ENCODE measurements around the gene ERAP2. TPM values are rescaled to one million over a fixed set of nuclear protein-coding genes. Genes with fewer than 3 reads are reported as not detected.
A peak's percentile ranks its signal among the peaks of the same experiment; 100 is the strongest.

Gene ERAP2
- 29.3 and 35.6 TPM in 2 replicates for total RNA-seq (2014; rRNA removed; shearing (Covaris generic))
- total RNA-seq (2022), result 19.5 and 26.2 TPM in 2 replicates
- Bru-seq, nascent RNA, result percentile 70 among the genes with signal in this experiment
- percentile 69 among the genes with signal in this experiment for BruChase-seq, experiment 1, labeled RNA remaining after a 6-hour chase
- BruChase-seq, experiment 2, labeled RNA remaining after a 2-hour chase, result percentile 63 among the genes with signal in this experiment
- long read RNA-seq, full-length matches to known transcripts, result 52 of 78 reads
- long read RNA-seq, partial matches to known transcripts, result 9 of 78 reads
- long read RNA-seq, other reads (novel, unspliced or antisense), result 17 of 78 reads

DNA sequence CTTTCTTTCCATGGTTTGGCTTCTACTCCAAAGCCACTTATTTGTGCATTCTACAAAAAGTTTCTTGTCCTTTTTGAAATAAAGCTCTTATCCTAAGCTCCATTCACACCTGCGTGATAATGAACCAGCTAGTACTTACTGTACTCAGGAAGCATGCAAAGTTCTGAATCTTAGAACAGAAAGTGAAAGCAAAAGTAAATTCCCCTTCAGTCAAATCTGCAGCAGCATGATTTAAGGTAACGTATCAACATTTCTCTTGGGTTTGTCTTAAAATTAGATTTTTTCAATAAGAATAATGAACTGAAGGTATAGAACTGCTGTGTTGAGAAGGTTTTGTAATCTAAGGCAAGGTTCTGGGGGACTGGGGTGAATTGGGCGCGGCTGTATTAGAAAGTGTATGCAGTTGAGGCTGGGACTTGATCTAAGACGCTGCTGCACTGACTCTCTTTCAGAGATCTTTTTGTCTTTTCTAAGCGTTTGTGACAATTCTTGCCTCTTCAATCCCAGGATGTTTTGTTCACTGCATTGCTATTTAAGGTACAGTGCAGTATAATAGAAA is at the start of gene ERAP2:
Gene ERAP2, plus strand, starts transcription at position 209 of the 559 bp plus-strand sequence. CDS start 3,186 bp downstream, outside the sequence.
- no TSS peak for BruUV-seq (replicated peaks)
- CTCF ChIA-PET (ENCODE audit: unreplicated experiment), result interaction anchor here (1.0 to 2.2 kb wide), 3 partner anchors 7 to 290 kb away, joined by 3 to 7 read pairs (median 5); no protein-coding TSS in a partner anchor
- intact Hi-C loops (cut with micrococcal nuclease; ENCODE audit: unreplicated experiment), result loop anchor here (1.0 kb wide), 1 partner anchor 59 kb away; no protein-coding TSS in a partner anchor

GRCh38 chr5:96829297-96829696 is 47.0 kb upstream of the ERAP2 start:
- Histone ChIP-seq H3K9me3 (ENCODE audit: low read length) (no peaks in the 10 kb centered on the region), H3K79me2 (ENCODE audit: insufficient read depth, low read depth, low read length) (no peaks in the 10 kb centered on the region), H3K4me2 (ENCODE audit: low read length) (no peak overlapping the region), H3K27ac (ENCODE audit: low read depth, low read length, poor library complexity, severe bottlenecking) (no peak overlapping the region), H4K20me1 (ENCODE audit: insufficient read depth, low read length) (no peaks in the 10 kb centered on the region), H3K36me3 (ENCODE audit: insufficient read depth, low read length) (no peaks in the 10 kb centered on the region), H3K4me1 (ENCODE audit: insufficient read depth, low read length, poor library complexity, severe bottlenecking) (no peaks in the 10 kb centered on the region), H3K4me3 (ENCODE audit: low read depth, low read length, poor library complexity, severe bottlenecking) (no peak overlapping the region), H2AFZ (ENCODE audit: low read length) (no peak overlapping the region), H3K9me2 (ENCODE audit: insufficient read depth, low read length) (no peaks in the 10 kb centered on the region)
- BruUV-seq (replicated peaks), result no TSS peak
- DNase-seq (ENCODE audit: low spot score), result no peak
- POLR2A ChIA-PET, result interaction anchor here (0.6 to 1.1 kb wide), 2 partner anchors 9 to 81 kb away, joined by 3 to 4 read pairs; no protein-coding TSS in a partner anchor
- CTCF ChIA-PET (ENCODE audit: unreplicated experiment), result no interaction called here
- intact Hi-C loops (cut with micrococcal nuclease; ENCODE audit: unreplicated experiment), result no loop called here
- no peak for TF ChIP-seq EZH2phosphoT487 (IDR thresholded peaks at IDR 0.05; ENCODE audit: borderline replicate concordance, low read depth, low read length)

More for the DNA sequence above, at the start of gene ERAP2:
- Histone ChIP-seq H3K9me2 (ENCODE audit: insufficient read depth, low read length) (no peaks in the 10 kb centered on the region), H3K9me3 (ENCODE audit: low read length) (no peaks in the 10 kb centered on the region), H3K4me2 (ENCODE audit: low read length) (peak within 1 kb of the TSS; percentile 85), H3K27ac (ENCODE audit: low read depth, low read length, poor library complexity, severe bottlenecking) (peak within 1 kb of the TSS; percentile 64), H2AFZ (ENCODE audit: low read length) (peak within 1 kb of the TSS; percentile 91), H3K79me2 (ENCODE audit: insufficient read depth, low read depth, low read length) (peaks cover 18% of the 10 kb centered on the region), H3K4me3 (ENCODE audit: low read depth, low read length, poor library complexity, severe bottlenecking) (peak within 1 kb of the TSS; percentile 80), H3K4me1 (ENCODE audit: insufficient read depth, low read length, poor library complexity, severe bottlenecking) (peaks cover 69% of the 10 kb centered on the region), H3K36me3 (ENCODE audit: insufficient read depth, low read length) (peaks cover 18% of the 10 kb centered on the region), H4K20me1 (ENCODE audit: insufficient read depth, low read length) (no peaks in the 10 kb centered on the region)
- no peak for TF ChIP-seq CTCF (conservative IDR thresholded peaks at IDR 0.05; ENCODE audit: low read length)
- no peak for TF ChIP-seq EZH2phosphoT487 (IDR thresholded peaks at IDR 0.05; ENCODE audit: borderline replicate concordance, low read depth, low read length)
- POLR2A ChIA-PET, result interaction anchor here (0.6 to 3.6 kb wide), 29 partner anchors 8 to 306 kb away, joined by 3 to 39 read pairs (median 6); partner anchors contain the start of genes LIX1 and RIOK2
- DNase-seq (ENCODE audit: low spot score), result peak; percentile 78

DNA sequence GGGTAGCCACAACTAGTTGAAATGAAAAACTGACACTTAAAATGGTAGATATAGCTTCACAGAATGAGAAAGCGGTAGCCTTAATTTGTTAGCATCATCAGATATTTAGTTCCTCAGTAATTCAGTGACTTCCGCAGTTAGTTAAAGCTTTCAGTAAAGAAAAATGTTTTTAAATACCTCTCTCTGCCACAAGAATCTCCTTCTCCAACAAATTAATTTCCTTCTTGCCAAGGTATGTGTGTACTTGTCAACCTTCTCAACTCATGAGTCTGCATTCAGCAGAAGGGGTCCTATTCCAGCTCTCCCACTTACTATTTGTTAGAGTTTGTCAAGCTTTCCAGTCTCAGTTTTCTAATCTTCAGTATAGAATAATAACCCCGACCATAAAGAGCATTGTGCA is 42.3 kb upstream of the ERAP2 start:
- H3K9me2 ChIP-seq (ENCODE audit: insufficient read depth, low read length), result no peaks in the 10 kb centered on the region
- no peaks in the 10 kb centered on the region for H3K9me3 ChIP-seq (ENCODE audit: low read length)
- no peaks in the 10 kb centered on the region for H3K36me3 ChIP-seq (ENCODE audit: insufficient read depth, low read length)
- H3K79me2 ChIP-seq (ENCODE audit: insufficient read depth, low read depth, low read length), result no peaks in the 10 kb centered on the region
- BruUV-seq (replicated peaks), result no TSS peak
- no peaks in the 10 kb centered on the region for H3K4me1 ChIP-seq (ENCODE audit: insufficient read depth, low read length, poor library complexity, severe bottlenecking)
- intact Hi-C loops (cut with micrococcal nuclease; ENCODE audit: unreplicated experiment), result no loop called here
- no peak overlapping the region for H3K4me2 ChIP-seq (ENCODE audit: low read length)
- TF ChIP-seq EZH2phosphoT487 (IDR thresholded peaks at IDR 0.05; ENCODE audit: borderline replicate concordance, low read depth, low read length), result no peak
- CTCF ChIA-PET (ENCODE audit: unreplicated experiment), result no interaction called here
- H3K4me3 ChIP-seq (ENCODE audit: low read depth, low read length, poor library complexity, severe bottlenecking), result no peak overlapping the region
- POLR2A ChIA-PET, result interaction anchor here (0.6 to 0.7 kb wide), 2 partner anchors 12 to 163 kb away, joined by 3 to 4 read pairs; no protein-coding TSS in a partner anchor
- H4K20me1 ChIP-seq (ENCODE audit: insufficient read depth, low read length), result no peaks in the 10 kb centered on the region
- DNase-seq (ENCODE audit: low spot score), result no peak
- no peak overlapping the region for H2AFZ ChIP-seq (ENCODE audit: low read length)
- H3K27ac ChIP-seq (ENCODE audit: low read depth, low read length, poor library complexity, severe bottlenecking), result no peak overlapping the region
